Glutamatergic neuron (in vitro differentiated cells): Measurements from ENCODE around the gene LRGUK. TPM values are rescaled to one million over a fixed set of nuclear protein-coding genes. Genes with fewer than 3 reads are reported as not detected.

Source experiments
- DNase-seq: peaks from one replicate; pipeline ENCODE4 v3.0.0; 2022
- H3K27ac Mint-ChIP-seq: one replicate; pipeline ENCODE4 v1.8.0; 2020; ENCODE audit warnings: mild to moderate bottlenecking, mixed read lengths, inconsistent platforms; ENCODE audit not compliant: unreplicated experiment
- H3K27me3 Mint-ChIP-seq: one replicate; pipeline ENCODE4 v1.8.0; 2020; ENCODE audit warnings: mild to moderate bottlenecking, moderate library complexity, mixed read lengths, inconsistent platforms; ENCODE audit not compliant: unreplicated experiment
- H3K36me3 Mint-ChIP-seq: one replicate; pipeline ENCODE4 v1.8.0; 2020; ENCODE audit warnings: mild to moderate bottlenecking, mixed read lengths, inconsistent platforms; ENCODE audit not compliant: unreplicated experiment
- H3K4me1 Mint-ChIP-seq: one replicate; pipeline ENCODE4 v1.8.0; 2020; ENCODE audit warnings: mild to moderate bottlenecking, low read depth, mixed read lengths, inconsistent platforms; ENCODE audit not compliant: unreplicated experiment
- H3K4me3 Mint-ChIP-seq: one replicate; pipeline ENCODE4 v1.8.0; 2020; ENCODE audit warnings: mild to moderate bottlenecking, mixed read lengths, inconsistent platforms; ENCODE audit not compliant: unreplicated experiment
- H3K9me3 Mint-ChIP-seq: one replicate; pipeline ENCODE4 v1.8.0; 2020; ENCODE audit warnings: mild to moderate bottlenecking, moderate library complexity, mixed read lengths, inconsistent platforms; ENCODE audit not compliant: unreplicated experiment
- total RNA-seq: library from RNA; stranded (reverse); fragmentation: NEBNext Ultra II Directional; extraction: Animal tissue kit (Norgen Biotek cat#: 25700); gene quantifications from one replicate; pipeline ENCODE4 v1.2.1, GENCODE V29; 2021; ENCODE audit not compliant: unreplicated experiment
- TF ChIP-seq, protein P1 (sequence below): fragments of 200-600 bp; sonication (generic); IDR thresholded peaks from one replicate; pipeline ENCODE4 v1.5.0; 2021; ENCODE audit not compliant: partially characterized antibody, unreplicated experiment

The LRGUK gene
- total RNA-seq, 1 donor from 2014 or later = 0.81 TPM

DNA sequence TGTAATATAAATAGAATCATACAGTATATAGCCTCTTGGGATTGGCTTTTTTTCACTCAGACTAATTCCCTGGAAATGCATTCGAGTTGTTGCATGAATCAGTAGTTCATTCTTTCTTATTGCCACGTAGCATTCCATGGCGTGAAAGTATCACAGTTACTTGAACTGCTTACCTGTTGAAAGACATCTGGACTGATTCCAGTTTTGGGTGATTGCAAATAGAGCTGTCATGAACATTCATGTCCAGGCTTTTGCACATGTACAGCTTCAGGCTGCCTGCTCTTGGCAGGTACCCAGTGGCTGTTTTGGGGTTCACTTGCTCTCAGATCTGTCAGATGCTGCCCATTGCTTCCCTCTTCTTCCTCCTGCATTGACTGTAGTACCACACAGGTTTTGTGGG is 54.9 kb downstream of the LRGUK start:
- H3K36me3 Mint-ChIP-seq = no peaks in the 10 kb centered on the region
- peaks cover 2% of the 10 kb centered on the region for H3K9me3 Mint-ChIP-seq
- peaks cover 2% of the 10 kb centered on the region for H3K27me3 Mint-ChIP-seq
- no peak overlapping the region for H3K27ac Mint-ChIP-seq
- H3K4me3 Mint-ChIP-seq = no peak overlapping the region
- TF ChIP-seq, protein P1, sequence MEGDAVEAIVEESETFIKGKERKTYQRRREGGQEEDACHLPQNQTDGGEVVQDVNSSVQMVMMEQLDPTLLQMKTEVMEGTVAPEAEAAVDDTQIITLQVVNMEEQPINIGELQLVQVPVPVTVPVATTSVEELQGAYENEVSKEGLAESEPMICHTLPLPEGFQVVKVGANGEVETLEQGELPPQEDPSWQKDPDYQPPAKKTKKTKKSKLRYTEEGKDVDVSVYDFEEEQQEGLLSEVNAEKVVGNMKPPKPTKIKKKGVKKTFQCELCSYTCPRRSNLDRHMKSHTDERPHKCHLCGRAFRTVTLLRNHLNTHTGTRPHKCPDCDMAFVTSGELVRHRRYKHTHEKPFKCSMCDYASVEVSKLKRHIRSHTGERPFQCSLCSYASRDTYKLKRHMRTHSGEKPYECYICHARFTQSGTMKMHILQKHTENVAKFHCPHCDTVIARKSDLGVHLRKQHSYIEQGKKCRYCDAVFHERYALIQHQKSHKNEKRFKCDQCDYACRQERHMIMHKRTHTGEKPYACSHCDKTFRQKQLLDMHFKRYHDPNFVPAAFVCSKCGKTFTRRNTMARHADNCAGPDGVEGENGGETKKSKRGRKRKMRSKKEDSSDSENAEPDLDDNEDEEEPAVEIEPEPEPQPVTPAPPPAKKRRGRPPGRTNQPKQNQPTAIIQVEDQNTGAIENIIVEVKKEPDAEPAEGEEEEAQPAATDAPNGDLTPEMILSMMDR = no peak
- H3K4me1 Mint-ChIP-seq = peaks cover 2% of the 10 kb centered on the region
- DNase-seq = no peak

DNA sequence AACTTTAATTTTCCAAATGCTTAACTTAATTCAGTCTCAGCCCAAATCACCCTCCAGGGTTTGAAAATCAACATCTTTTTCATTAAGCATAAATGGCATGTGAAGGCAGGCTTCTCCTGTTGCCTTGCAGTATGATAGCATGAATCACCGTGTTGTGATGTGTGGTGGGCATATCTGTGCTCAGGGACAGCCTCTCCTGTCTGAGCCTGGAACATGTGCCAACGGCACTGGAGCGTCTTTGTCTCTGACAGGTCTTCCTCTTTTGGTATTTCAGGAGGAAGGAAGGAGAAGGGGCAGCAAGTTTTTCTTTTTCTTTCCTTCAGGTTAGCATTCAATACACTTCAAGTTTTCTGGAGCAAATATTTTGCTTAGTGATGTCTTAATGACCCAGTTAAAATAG is 57.6 kb downstream of the LRGUK start:
- H3K27ac Mint-ChIP-seq = no peak overlapping the region

DNA sequence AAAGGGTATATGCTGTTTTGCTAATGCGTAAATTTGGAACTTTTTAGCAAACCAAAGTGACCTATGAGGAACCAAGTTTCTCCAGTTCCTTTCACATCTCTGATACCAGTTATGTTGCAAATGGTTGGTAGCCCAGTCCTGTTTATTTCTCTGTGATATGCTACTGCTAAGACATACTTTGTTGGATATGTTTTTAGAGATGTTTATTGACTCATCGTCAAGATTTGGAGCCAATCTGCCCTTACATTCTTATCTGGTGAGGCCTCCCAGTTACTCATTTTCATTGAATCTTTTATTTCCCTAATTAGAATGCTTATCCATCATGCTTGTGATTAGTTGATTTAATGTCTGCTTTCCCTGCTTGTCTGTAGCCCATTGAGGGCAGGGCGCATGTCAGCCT is 58.9 kb downstream of the LRGUK start:
- Mint-ChIP-seq H3K4me3 (no peak overlapping the region), H3K36me3 (no peaks in the 10 kb centered on the region), H3K27ac (no peak overlapping the region), H3K4me1 (peaks cover 4% of the 10 kb centered on the region), H3K9me3 (peaks cover 2% of the 10 kb centered on the region), H3K27me3 (peaks cover 2% of the 10 kb centered on the region)
- TF ChIP-seq, protein P1 = no peak
- DNase-seq = no peak

More for the DNA sequence above, 57.6 kb downstream of the LRGUK start:
- TF ChIP-seq, protein P1 = no peak
- no peak for DNase-seq
- peaks cover 2% of the 10 kb centered on the region for H3K9me3 Mint-ChIP-seq
- no peak overlapping the region for H3K4me3 Mint-ChIP-seq
- H3K27me3 Mint-ChIP-seq = peaks cover 2% of the 10 kb centered on the region
- peaks cover 4% of the 10 kb centered on the region for H3K4me1 Mint-ChIP-seq
- H3K36me3 Mint-ChIP-seq = no peaks in the 10 kb centered on the region

DNA sequence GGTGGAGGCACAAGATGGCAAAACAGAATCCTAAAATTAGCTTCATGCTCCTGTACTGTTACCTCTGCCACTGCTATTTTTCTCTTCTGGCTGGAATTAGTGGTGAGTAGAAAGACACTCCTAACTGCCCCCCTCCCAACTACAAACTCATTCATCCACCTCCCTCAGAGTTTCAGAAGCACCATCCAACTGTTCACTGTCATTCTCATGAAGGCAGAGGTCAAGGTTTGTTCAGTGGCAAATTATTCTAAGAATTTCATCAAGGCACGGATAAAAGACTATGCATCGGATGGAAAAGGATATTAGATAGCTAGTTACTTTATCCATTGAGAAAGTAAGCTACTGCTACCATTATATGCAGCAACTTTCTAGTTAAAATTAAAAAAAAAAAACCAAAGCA is 59.7 kb downstream of the LRGUK start:
- DNase-seq = no peak
- Mint-ChIP-seq H3K27ac (no peak overlapping the region), H3K4me3 (no peak overlapping the region), H3K27me3 (peaks cover 2% of the 10 kb centered on the region), H3K9me3 (peaks cover 2% of the 10 kb centered on the region), H3K4me1 (peaks cover 4% of the 10 kb centered on the region), H3K36me3 (no peaks in the 10 kb centered on the region)
- TF ChIP-seq, protein P1 = no peak

DNA sequence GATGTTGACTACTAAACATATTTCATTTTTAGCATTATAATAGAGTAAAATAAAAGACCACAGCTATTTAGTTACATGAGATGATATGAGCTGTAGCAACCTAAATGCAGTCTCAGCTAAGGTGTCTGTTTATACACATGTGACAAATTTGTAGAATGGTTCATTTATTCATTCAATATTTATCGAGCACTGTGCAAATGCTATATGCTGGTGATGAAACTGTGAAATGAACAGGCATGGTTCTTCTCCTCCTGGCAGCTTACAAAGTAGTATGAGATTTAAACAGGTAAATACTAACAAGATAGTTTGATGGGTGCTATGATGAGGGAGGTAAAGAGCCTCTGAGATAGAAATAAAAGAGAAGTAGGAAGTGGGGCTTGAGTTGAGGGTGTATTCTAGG is 60.8 kb downstream of the LRGUK start:
- TF ChIP-seq, protein P1 = no peak
- H3K27ac Mint-ChIP-seq = no peak overlapping the region
- peaks cover 2% of the 10 kb centered on the region for H3K27me3 Mint-ChIP-seq
- no peaks in the 10 kb centered on the region for H3K36me3 Mint-ChIP-seq
- H3K4me3 Mint-ChIP-seq = no peak overlapping the region
- peaks cover 2% of the 10 kb centered on the region for H3K9me3 Mint-ChIP-seq
- H3K4me1 Mint-ChIP-seq = peaks cover 4% of the 10 kb centered on the region
- DNase-seq = no peak
